HS-27A (cell line): ENCODE measurements around the gene KDM4C.
"Not testable (repeated sequence)": the region's sequence is repeated elsewhere in the genome, so short reads cannot be mapped to it uniquely, and the experiment has no call there.

Source experiments
- DNase-seq: peaks from one replicate; pipeline ENCODE4 v3.0.0-alpha.2; 2012; ENCODE audit warnings: low read depth, missing footprints

KDM4C gene

DNA sequence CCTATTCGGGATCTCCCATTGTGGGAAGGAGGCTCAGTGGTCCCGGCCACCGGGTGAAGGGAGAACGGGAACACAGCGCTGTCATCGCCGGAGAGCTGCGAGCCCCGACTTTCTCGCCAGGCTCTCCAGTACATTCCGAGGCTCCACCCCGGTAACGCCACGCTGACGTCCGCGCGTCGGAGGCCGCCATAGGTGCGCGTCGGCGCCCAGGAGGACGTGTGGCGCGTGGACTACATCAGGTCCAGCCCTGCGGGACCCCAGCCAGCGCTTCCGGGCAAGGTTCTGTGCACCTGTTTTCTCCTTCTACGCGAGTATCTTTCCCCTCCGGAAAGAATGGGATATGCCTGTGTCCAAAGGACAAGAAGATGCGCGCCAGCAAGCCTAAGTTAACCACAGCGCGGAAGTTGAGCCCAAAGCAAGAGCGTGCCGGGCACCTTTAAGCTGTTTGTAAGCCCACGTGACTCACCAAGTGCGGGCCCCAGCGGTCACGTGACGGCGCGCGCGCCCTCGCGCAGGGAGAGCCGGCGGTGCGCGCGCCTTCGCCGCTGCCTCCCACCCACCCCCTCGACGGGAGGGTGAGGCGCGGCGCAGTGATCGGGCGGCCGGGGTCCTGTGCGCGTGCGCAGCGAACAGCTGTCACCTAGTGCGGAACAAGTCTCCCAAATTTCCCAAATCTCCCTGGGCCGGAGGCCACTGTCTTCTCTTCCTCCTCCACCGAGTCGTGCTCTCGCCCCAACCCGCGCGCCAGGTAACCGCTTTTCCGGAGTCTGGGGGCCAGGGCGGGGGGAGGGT is at the start of gene KDM4C:
Gene KDM4C (plus strand): TSS at position 518 of the 792 bp plus-strand sequence. CDS start 35,016 bp downstream, outside the sequence.
- peak; percentile 73 for DNase-seq

DNA sequence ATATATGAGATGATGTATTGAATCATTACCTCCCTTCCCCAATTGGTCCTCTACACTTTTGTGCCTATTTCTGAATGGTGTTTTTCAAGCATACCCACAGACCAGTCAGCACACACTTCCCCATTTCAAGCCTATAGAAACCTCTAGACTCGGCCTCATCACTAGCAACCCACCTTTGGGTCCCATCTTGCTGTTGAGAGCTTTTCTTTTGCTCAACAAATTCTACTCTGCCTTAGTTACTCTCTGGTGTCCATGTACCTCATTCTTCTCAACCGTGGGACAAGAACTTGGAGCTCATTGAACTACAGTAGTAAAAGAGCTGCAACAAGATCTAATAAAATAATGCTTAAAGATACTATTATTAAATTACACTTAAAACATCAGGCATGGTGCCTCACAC is 49.0 kb upstream of the KDM4C start:
- no peak for DNase-seq

GRCh38 chr9:6711403-6711802 is 46.4 kb upstream of the KDM4C start:
- DNase-seq = no peak

GRCh38 chr9:6712041-6712440 is 45.7 kb upstream of the KDM4C start:
- no peak for DNase-seq

GRCh38 chr9:6714176-6714575 is 43.6 kb upstream of the KDM4C start:
- DNase-seq = no peak

DNA sequence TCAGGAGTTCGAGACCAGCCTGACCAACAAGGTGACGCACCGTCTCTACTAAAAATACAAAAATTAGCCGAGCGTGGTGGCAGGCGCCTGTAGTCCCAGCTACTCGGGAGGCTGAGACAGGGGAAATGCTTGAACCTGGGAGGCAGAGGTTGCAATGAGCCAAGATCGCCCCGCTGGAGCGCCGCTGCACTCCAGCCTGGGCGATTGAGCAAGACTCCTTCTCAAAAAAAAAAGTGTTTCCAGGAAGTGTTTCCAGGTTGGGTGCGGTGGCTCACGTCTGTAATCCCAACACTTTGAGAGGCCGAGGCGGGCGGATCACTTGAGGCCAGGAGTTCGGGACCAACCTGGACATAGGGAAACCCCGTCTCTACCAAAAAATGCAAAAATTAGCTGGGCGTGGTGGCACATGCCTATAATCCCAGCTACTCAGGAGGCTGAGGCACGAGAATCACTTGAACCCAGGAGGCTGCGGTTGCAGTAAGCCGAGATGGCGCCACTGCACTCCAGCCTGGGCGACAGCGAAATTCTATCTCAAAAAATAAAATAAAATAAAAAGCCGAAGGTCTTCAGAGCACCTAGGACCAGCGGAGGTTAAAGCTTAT is 42.5 kb upstream of the KDM4C start:
- DNase-seq = not testable (repeated sequence)

DNA sequence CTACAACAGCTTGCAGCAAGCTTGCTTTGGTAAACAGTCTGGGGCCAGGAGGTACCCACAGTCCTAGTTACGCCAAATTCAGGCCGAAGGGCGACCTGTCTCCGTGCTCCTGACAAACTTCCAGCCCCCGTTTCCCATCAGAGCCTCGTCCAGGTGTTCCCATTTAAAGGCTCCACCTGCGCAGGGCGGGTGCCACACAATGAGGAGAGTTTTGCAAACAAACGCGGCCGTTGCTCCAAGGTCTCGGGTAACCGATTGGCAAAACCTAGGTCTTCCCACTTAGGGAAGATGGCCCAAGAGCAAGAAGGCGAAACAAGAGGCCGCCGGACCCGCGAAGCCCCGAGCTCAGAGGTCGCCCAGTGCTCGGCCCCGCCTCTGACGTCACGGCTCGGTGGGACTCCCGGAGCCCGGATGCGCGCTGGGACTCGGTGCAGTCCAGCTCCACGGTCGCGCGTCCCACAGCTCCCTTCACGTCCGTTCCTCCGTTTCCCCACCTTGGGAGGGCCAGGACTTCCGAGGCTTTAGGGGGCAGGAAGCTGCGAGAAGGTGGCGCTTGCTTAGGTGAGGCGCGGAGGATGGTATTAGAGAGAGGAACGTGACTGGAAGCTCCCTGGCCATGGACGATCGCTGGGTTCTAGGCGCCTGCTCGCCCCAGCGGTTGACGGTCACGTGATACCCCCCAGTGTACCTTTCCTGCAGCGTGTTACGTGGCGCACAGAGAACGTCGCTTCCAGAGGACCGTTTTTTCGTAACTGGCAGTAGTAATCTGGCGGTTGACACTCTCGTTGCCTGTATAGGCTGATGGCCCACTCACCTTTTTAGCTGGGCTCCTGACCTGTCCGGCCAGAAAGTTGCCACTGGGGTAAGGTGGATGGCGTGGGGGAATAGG is 41.8 kb upstream of the KDM4C start:
- no peak for DNase-seq

GRCh38 chr9:6716766-6717165 is 41.0 kb upstream of the KDM4C start:
- no peak for DNase-seq

- DNase-seq = no peak
Measured at GRCh38 chr9:6723881-6724420, 33.8 kb upstream of the KDM4C start.

- DNase-seq = no peak
Measured at GRCh38 chr9:6733257-6733656, 24.5 kb upstream of the KDM4C start.

GRCh38 chr9:6733831-6734230 is 23.9 kb upstream of the KDM4C start:
- DNase-seq = no peak

DNA sequence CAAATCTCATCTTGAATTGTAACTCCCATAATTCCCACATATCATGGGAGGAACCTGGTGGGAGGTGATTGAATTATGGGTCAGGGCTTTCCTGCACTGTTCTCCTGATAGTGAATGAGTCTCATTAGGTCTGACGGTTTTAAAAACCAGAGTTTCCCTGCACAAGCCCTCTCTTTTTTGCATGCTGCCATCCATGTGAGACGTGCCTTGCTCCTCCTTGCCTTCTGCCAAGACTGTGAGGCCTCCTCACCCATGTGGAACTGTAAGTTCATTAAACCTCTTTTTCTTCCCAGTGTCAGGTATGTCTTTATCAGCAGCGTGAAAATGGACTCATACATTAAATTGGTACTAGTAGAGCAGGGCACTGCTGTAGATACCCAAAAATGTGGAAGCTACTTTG is 22.4 kb upstream of the KDM4C start:
- DNase-seq = no peak

GRCh38 chr9:6739218-6739617 is 18.6 kb upstream of the KDM4C start:
- no peak for DNase-seq

GRCh38 chr9:6748861-6749260 is 8.9 kb upstream of the KDM4C start:
- not testable (repeated sequence) for DNase-seq

GRCh38 chr9:6754861-6755260 is 2.9 kb upstream of the KDM4C start:
- DNase-seq = not testable (repeated sequence)

- DNase-seq = no peak
Measured at GRCh38 chr9:6757132-6757455, 679 bp upstream of the KDM4C start.

DNA sequence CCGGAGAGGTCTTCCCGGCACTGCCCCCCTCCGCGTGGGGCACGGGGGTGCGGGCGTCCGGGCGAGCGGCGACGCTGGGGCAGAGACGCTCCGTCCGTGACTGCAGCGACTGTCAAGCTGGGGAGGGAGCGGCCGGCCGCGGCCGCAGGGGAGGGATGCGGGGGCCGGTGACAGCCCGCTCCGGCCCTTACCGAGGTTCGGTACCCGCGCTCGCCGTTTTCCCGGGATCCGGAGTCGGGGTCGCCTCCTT is 400 bp downstream of the KDM4C start:
- no peak for DNase-seq

GRCh38 chr9:6758498-6759184 is 868 bp downstream of the KDM4C start:
- no peak for DNase-seq

GRCh38 chr9:6759185-6759977 is 1.6 kb downstream of the KDM4C start:
- DNase-seq = no peak

DNA sequence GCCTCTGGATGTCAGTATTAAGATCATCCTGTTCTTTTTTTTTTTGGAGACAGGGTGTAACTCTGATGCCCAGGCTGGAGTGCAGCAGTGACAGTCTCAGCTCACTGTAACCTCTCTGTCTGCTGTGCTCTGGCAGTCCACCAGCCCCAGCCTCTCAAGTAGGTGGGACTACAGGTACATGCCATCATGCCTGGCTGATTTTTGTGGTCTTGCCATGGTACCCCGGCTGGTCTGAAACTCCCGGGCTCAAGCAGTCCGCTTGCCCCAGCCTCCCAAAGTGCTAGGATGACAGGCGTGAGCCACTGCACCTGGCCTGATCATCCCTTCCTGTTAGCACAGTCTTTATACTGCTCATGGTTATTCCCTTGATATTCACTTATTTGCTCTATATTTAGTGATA is 3.5 kb downstream of the KDM4C start:
- no peak for DNase-seq

DNA sequence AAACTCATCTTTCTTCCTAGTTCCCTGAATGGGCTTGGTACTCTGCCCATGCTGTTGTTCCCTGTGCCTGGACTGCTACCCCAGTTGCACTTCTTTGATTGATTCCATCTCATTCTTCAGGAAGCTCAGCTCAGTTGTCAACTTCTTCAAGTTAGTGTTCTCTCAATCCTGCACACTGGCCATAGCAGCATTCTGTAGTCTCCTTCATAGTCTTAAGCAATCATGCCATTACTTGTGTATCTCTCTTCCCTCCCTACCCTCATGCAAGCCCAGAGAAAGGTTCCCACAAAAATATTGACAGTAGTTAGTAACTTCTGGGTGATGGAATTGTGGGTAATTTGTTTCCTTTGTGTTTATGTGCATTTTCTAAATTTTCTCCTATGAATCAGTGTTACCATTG is 5.5 kb downstream of the KDM4C start:
- no peak for DNase-seq

DNA sequence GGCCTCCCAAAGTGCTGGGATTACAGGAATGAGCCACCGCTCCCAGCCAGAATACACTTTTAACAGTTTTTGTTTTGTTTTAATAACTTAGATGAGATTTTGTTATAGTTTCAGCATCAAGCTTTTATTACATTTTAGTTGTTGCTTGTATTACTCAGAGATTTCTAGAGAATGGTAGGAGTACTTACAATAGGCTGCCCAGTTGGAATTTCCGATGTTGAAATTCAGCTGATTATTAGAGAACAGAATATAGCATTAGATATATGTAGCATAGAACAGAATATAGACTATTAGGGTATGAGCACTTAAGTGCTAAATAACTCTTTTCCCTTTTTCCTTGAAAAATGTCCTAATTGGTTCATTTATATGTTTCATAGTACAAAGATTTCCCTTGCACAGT is 6.2 kb downstream of the KDM4C start:
- DNase-seq = no peak
